Hepatocyte (in vitro differentiated cells): Measurements from ENCODE around the gene EIPR1. TPM values are rescaled to one million over a fixed set of nuclear protein-coding genes. Genes with fewer than 3 reads are reported as not detected.

Experiments
- DNase-seq: peaks from one replicate; pipeline ENCODE4 v3.0.0-alpha.2; 2016; ENCODE audit warnings: low spot score
- H2AFZ ChIP-seq: fragments of 200-600 bp; sonication (generic); 2 replicates; pipeline ENCODE4 v1.6.0; 2016; ENCODE audit warnings: antibody characterized with exemption, mild to moderate bottlenecking
- H3K27ac ChIP-seq: fragments of 200-600 bp; sonication (generic); 2 replicates; pipeline ENCODE4 v1.5.1; 2016; ENCODE audit warnings: mild to moderate bottlenecking
- H3K27me3 ChIP-seq: fragments of 200-600 bp; sonication (generic); 2 replicates; pipeline ENCODE4 v1.6.1; 2016
- H3K36me3 ChIP-seq: fragments of 200-600 bp; sonication (generic); replicated peaks from 2 replicates; pipeline ENCODE4 v1.5.1; 2016; ENCODE audit warnings: low read depth; ENCODE audit not compliant: insufficient read depth
- H3K4me1 ChIP-seq: fragments of 200-600 bp; sonication (generic); 2 replicates; pipeline ENCODE4 v1.5.1; 2016; ENCODE audit warnings: mild to moderate bottlenecking, moderate library complexity; ENCODE audit not compliant: insufficient read depth
- H3K4me2 ChIP-seq: fragments of 200-600 bp; sonication (generic); 2 replicates; pipeline ENCODE4 v1.6.0; 2016
- H3K4me3 ChIP-seq: fragments of 200-600 bp; sonication (generic); 2 replicates; pipeline ENCODE4 v1.5.1; 2016; ENCODE audit warnings: mild to moderate bottlenecking
- H3K79me2 ChIP-seq: fragments of 200-600 bp; sonication (generic); 2 replicates; pipeline ENCODE4 v1.6.0; 2017; ENCODE audit warnings: mild to moderate bottlenecking
- H3K9me2 ChIP-seq: fragments of 200-600 bp; sonication (generic); replicated peaks from 2 replicates; pipeline ENCODE4 v1.6.0; 2017; ENCODE audit warnings: mild to moderate bottlenecking; ENCODE audit not compliant: insufficient read depth
- H3K9me3 ChIP-seq: fragments of 200-600 bp; sonication (generic); 2 replicates; pipeline ENCODE4 v1.5.1; 2016; ENCODE audit warnings: low read depth, mild to moderate bottlenecking
- H4K20me1 ChIP-seq: fragments of 200-600 bp; sonication (generic); 2 replicates; pipeline ENCODE4 v1.6.0; 2016; ENCODE audit warnings: mild to moderate bottlenecking; ENCODE audit not compliant: insufficient read depth, poor library complexity, severe bottlenecking
- CTCF ChIP-seq: fragments of 200-600 bp; sonication (generic); IDR thresholded peaks from 2 replicates; pipeline ENCODE4 v1.5.1; 2016; ENCODE audit warnings: antibody characterized with exemption, mild to moderate bottlenecking; ENCODE audit not compliant: poor library complexity
- EZH2 ChIP-seq: fragments of 200-600 bp; sonication (generic); IDR thresholded peaks from 2 replicates; pipeline ENCODE4 v1.6.1; 2016; ENCODE audit warnings: antibody characterized with exemption, mild to moderate bottlenecking, borderline replicate concordance
- EZH2phosphoT487 ChIP-seq: fragments of 200-600 bp; sonication (generic); IDR thresholded peaks from one replicate; pipeline ENCODE4 v1.6.1; 2018; ENCODE audit warnings: antibody characterized with exemption, mild to moderate bottlenecking, low read depth, moderate library complexity; ENCODE audit not compliant: unreplicated experiment, severe bottlenecking
- WGBS: methylation state at CpG from one replicate; pipeline ENCODE4 v1.1.6; 2016; ENCODE audit warnings: low lambda C conversion rate; ENCODE audit errors: missing lambda C conversion rate; 5-methylcytosine and 5-hydroxymethylcytosine counted together
- polyA plus RNA-seq: library from polyadenylated mRNA; unstranded; fragments of >200 nt; fragmentation: Nextera tagmentation; extraction: Ambion mirVana; gene quantifications from 2 replicates; pipeline ENCODE4 v1.2.1, GENCODE V29; 2016
- total RNA-seq: library from RNA; depleted of rRNA; stranded (reverse); fragments of >200 nt; gene quantifications from 2 replicates; pipeline ENCODE4 v1.2.3, GENCODE V29; 2014

EIPR1 gene
- total RNA-seq (42.3 and 60.9 TPM in 2 replicates), polyA plus RNA-seq (26.5 and 27.4 TPM in 2 replicates)

GRCh38 chr2:3377612-3378432 is at the start of gene EIPR1:
Gene EIPR1, minus strand, starts transcription at chr2:3377818. Its CDS starts 129 bp downstream, at chr2:3377689.
- peak; percentile 98 for DNase-seq
- 5% methylated on average over 56 of the region's 57 CpGs for WGBS
- H3K27me3 ChIP-seq: no peaks in the 10 kb centered on the region
- peak within 1 kb of the TSS; percentile 79 for H3K4me2 ChIP-seq
- H3K4me1 ChIP-seq: peaks cover 20% of the 10 kb centered on the region
- no peaks in the 10 kb centered on the region for H3K9me2 ChIP-seq
- H3K4me3 ChIP-seq: peak within 1 kb of the TSS; percentile 56
- H4K20me1 ChIP-seq: no peaks in the 10 kb centered on the region
- H3K79me2 ChIP-seq: peaks cover 43% of the 10 kb centered on the region
- no peaks in the 10 kb centered on the region for H3K9me3 ChIP-seq
- H3K36me3 ChIP-seq: no peaks in the 10 kb centered on the region
- H2AFZ ChIP-seq: peak within 1 kb of the TSS; percentile 64
- peak within 1 kb of the TSS; percentile 90 for H3K27ac ChIP-seq
- TF ChIP-seq EZH2phosphoT487: no peak
- no peak for TF ChIP-seq EZH2
- no peak for TF ChIP-seq CTCF

GRCh38 chr2:3427272-3427671 is 49.7 kb upstream of the EIPR1 start:
- WGBS: 92% methylated on average over 6 of the region's 6 CpGs
- no peak for DNase-seq
- H3K9me3 ChIP-seq: no peaks in the 10 kb centered on the region

GRCh38 chr2:3426615-3427014 is 49.0 kb upstream of the EIPR1 start:
- H3K4me1 ChIP-seq: no peaks in the 10 kb centered on the region
- H3K9me3 ChIP-seq: no peaks in the 10 kb centered on the region
- H2AFZ ChIP-seq: no peak overlapping the region
- H3K4me2 ChIP-seq: no peak overlapping the region
- H3K27ac ChIP-seq: no peak overlapping the region
- H4K20me1 ChIP-seq: no peaks in the 10 kb centered on the region
- H3K9me2 ChIP-seq: no peaks in the 10 kb centered on the region
- no peak overlapping the region for H3K4me3 ChIP-seq
- H3K36me3 ChIP-seq: no peaks in the 10 kb centered on the region
- H3K27me3 ChIP-seq: no peaks in the 10 kb centered on the region
- no peak for DNase-seq
- H3K79me2 ChIP-seq: no peaks in the 10 kb centered on the region
- TF ChIP-seq EZH2phosphoT487: no peak
- TF ChIP-seq CTCF: no peak
- TF ChIP-seq EZH2: no peak
- 97% methylated on average over 14 of the region's 14 CpGs for WGBS

More at GRCh38 chr2:3427272-3427671, 49.7 kb upstream of the EIPR1 start:
- H3K27me3 ChIP-seq: no peaks in the 10 kb centered on the region
- no peaks in the 10 kb centered on the region for H3K9me2 ChIP-seq
- TF ChIP-seq EZH2phosphoT487: no peak
- TF ChIP-seq CTCF: no peak
- no peak for TF ChIP-seq EZH2
- H3K27ac ChIP-seq: no peak overlapping the region
- H4K20me1 ChIP-seq: no peaks in the 10 kb centered on the region
- no peak overlapping the region for H3K4me2 ChIP-seq
- H2AFZ ChIP-seq: no peak overlapping the region
- no peaks in the 10 kb centered on the region for H3K79me2 ChIP-seq
- no peaks in the 10 kb centered on the region for H3K36me3 ChIP-seq
- H3K4me1 ChIP-seq: no peaks in the 10 kb centered on the region
- H3K4me3 ChIP-seq: no peak overlapping the region
